Amniotic epithelial cell (primary cell): ENCODE data around the gene SMG5.
A peak's percentile ranks its signal among the peaks of the same experiment; 100 is the strongest.
"Not testable (repeated sequence)": the region's sequence is repeated elsewhere in the genome, so short reads cannot be mapped to it uniquely, and the experiment has no call there.

Experiments
- DNase-seq: peaks from one replicate; pipeline ENCODE4 v3.0.0-alpha.2; 2010; ENCODE audit warnings: low read depth

The SMG5 gene

DNA sequence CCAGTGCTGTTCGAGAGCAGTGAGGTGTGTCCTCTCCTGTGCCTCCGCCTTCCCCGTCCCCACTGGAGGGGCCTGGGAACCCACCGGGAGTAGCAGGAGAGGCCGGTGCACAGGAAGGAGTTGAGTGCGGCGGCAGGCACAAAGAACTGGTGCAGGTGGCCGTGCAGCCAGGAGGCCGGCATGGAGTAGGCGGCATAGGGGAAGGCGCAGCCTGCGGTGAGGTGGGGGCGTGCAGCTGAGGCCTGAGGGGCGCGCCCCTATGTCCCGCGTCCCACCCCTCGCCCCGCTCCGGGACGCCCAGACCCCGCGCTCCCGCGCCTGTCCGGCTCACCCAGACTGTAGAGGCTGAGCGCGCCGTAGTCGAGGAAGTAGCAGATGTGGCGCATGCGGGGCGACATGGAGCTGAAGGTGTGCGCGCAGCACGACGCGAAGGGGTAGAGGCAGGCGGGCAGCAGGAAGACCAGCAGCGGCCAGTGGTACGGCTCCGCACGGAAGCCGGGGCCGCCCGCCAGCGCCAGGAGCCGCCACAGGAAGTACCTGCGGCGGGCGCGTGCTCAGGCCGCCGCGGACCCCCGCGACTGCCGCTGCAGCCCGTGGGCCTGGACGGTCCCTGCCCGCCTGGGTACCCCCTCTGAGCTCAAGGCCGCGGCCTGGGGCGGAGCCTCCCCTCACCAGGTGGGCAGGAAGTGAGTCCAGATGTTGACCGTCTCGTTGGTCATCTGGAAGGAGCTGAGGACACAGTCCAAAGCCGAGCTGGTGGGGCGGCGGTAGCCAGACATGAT is 37.0 kb downstream of the SMG5 start:
- DNase-seq = no peak

DNA sequence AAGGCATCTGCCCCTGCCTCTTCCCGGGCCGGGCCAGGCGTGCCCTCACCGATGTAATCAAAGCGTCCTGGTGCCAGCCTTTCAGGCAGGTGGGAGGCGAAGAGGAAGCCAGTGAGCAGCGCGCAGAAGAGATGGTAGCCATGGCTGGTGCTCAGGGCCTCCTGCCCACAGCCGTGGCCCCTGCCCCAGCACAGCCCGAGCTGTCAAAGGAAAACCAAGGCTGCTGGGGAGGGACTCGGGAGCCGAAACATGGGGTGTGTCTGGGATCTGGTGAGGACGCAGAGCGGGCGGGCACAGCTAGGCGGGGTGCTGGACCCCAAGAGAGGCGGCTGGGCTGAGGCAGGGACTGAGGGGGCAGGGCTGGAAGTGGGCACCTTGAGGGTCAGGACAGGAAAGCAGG is 37.9 kb downstream of the SMG5 start:
- no peak for DNase-seq

DNA sequence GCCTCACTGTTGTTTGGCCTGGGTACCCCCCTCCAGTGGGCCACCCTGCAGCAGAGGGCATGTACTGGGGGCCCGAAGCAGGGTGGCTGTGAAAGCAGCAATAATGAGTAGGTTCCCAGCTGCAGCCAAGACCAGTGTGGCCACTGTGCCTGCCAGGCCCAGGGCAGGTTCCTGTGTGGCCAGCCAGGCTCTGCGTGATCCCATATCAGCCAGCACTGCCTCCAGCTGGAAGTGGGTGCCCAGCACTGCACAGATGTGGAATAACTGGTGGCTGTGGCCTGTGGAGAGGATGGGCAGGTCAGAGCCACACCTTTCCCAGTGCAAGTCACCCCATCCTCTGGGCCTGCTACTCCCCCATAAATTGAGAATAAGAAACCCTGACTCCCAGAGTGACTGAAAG is 38.5 kb downstream of the SMG5 start:
- no peak for DNase-seq

DNA sequence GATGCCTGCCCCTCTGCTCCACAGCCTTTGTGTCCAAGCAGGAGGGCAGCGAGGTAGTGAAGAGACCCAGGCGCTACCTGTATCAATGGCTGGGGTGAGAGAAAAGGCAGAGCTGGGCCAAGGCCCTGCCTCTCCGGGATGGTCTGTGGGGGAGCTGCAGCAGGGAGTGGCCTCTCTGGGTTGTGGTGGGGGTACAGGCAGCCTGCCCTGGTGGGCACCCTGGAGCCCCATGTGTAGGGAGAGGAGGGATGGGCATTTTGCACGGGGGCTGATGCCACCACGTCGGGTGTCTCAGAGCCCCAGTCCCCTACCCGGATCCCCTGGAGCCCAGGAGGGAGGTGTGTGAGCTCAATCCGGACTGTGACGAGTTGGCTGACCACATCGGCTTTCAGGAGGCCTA is 39.9 kb downstream of the SMG5 start:
- DNase-seq = no peak

DNA sequence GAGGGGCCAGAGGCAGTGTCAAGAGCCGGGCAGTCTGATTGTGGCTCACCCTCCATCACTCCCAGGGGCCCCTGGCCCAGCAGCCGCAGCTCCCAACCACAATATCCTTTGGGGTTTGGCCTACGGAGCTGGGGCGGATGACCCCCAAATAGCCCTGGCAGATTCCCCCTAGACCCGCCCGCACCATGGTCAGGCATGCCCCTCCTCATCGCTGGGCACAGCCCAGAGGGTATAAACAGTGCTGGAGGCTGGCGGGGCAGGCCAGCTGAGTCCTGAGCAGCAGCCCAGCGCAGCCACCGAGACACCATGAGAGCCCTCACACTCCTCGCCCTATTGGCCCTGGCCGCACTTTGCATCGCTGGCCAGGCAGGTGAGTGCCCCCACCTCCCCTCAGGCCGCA is 40.7 kb downstream of the SMG5 start, which contains the start of gene BGLAP:
TSS of gene BGLAP (plus strand) at position 259 of the 400 bp plus-strand sequence. CDS start at position 307, 48 bp downstream.
- DNase-seq = no peak

DNA sequence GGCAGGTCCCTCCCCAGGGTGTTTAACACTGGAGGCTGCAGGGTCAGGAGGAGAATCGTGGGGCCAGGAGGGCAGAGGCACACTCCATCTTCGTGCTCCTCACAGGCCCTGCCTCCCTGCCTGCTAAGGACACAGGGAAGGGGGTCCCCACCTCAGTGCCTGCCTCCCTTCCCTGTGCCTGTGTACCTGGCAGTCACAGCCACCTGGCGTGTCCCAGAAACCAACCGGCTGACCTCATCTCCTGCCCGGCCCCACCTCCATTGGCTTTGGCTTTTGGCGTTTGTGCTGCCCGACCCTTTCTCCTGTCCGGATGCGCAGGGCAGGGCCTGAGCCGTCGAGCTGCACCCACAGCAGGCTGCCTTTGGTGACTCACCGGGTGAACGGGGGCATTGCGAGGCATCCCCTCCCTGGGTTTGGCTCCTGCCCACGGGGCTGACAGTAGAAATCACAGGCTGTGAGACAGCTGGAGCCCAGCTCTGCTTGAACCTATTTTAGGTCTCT is 41.3 kb downstream of the SMG5 start:
- peak; percentile 35 for DNase-seq

DNA sequence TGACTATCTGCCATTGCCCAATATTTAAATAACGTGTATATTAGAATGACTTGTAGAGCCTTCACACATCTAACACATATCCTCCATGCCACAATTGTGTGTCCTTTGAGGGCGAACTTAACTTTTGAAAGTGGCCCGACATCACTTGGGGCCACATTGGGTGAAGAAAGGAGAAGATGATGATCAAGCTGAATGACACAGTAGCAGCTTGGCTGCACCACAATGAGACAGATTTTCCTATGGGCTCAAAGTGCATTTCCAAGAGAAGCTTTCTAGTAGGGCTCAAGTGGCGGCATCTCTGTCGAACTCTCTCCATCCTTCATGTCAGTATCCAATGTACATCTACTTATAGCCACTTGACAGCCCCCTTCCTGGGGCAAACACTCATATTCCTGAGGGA is 44.4 kb downstream of the SMG5 start:
- no peak for DNase-seq

DNA sequence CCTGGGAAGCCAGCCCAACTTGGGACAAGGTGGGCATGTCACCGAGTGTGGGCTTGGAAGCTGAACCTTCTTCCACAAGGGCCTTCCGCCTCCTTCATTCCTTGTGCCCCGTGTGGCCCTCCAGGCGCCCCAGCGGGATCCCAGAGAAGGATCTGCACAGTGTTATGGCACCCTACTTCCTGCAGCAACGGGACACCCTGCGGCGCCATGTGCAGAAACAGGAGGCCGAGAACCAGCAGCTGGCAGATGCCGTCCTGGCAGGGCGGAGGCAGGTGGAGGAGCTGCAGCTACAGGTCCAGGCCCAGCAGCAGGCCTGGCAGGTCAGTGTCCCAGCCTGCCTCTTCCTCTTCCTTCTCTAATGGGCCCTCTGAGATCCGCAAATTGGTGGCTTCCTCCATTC is 46.5 kb downstream of the SMG5 start:
- DNase-seq = no peak

DNA sequence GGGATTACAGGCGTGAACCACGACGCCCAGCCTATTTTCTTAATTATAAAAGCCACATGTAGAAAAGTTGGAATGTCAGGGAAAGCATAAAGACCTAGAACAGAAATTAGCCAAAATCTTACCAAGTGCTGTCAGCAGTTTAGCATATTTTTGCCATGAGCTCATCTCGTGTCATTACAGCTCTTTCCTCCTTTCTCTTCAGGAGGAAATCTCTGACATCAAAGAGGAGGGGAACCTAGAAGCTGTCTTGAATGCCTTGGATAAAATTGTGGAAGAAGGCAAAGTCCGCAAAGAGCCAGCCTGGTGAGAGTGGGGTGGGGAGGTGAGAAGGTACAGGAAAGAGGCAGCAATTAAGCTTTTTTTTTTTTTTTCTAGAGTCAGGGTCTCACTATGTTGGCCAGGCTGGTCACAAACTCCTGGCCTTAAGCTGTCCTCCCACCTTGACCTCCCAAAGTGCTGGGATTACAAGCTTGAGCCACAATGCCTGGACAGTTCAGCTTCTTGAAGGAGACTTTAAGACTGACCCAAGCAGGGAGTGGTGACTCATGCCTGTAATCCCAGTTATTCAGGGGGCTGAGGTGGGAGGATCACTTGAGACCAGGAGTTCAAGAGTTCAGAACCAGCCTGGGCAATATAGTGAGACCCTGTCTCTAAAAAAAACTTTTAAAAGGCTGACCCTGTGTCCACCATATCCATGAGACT is 49.0 kb downstream of the SMG5 start:
- peak; percentile 87 for DNase-seq

DNA sequence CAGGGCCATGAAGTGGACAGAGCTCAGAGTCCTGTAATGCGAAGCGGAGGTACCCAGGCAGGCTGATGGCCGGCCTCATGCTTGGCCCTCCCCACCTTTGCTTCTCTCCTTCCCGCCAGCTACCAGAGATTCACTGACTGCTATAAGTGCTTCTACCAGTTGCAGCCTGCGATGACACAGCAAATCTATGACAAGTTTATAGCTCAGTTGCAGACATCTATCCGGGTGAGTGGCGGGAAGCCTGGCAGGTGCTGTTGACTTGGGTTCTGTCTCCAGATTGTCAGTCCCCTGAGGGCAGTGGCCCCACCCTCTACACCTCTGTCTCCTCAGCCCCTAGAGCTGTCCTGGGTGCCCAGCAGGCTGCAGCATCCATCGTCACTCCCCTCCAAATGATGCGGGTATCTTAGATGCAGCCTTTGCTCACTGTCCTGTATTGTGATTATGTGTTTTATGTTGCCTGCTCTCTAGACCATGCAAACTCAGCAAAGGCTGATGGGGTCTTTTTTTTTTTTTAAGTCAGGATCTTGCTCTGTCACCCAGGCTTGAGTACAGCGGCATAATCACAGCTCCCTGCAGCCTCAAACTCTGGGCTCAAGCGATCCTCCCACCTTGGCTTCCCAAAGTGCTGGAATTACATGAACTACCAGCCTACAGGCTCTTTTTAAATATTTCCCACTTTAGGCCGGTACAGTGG is 50.3 kb downstream of the SMG5 start:
- no peak for DNase-seq

DNA sequence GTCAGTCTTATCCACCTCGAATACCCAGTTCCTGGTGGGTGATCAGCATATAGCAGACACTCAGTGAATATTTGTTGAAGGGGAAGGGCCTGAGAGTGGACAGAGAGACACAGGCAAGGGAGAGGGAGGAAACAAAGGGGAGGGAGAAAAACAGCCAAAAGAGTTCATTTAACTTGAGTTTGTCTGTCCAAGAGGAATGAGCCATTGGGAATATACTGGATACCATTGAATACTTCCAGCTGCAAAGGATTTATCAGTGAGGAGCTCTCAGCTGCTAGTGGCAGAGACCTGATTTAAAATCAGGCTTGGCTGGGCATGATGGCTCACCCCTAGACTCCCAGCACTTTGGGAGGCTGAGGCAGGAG is 52.2 kb downstream of the SMG5 start:
- no peak for DNase-seq

DNA sequence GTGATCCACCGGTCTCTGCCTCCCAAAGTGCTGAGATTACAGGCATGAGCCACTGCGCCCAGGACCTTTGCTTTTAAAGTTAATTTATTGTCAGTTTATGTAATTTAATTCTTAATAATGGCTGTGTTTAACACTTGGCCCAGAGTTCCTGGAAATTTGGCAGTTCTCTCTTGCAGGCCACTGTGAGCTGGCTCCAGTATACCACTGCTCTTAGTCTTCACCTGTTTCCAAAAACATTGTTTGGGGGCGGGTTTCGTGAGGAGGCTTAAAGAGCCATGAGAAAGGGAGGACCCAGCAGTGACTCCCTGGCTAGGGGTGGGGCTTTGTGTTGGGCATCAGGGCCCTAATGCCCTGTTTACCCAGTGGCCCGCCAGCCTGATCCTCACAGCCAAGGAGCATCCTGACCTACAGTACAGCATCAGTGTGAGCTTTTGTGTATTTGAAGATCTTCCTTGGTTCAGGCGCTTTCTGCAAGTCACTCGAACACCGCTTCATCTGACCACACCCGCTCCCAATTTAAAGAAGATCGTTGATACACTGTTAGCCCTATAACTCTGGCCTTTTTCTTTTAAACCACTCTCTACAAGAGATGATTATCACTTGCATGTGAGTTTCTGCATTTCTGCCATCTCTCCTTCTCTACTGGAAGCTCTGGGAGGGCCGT is 52.7 kb downstream of the SMG5 start:
- DNase-seq = no peak

DNA sequence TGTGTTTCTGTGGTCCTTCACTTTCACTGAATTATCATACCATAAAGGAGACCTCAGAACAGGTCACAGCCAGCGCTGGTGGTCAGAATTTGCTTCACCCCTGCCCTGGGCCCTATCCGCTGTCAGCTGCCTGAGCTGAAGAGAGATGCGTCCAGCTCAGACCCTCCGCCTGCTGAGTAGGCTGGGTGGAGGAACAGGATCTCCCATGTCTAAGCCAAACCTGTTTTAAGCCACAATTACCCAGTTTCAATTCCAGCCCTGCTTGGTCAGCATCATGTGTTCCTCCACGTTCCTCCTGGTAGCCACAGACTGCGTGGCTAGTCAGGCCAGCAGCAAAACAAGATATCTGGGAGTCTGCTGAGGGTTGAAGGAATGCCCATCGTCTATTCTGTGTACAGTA is 54.1 kb downstream of the SMG5 start:
- no peak for DNase-seq

DNA sequence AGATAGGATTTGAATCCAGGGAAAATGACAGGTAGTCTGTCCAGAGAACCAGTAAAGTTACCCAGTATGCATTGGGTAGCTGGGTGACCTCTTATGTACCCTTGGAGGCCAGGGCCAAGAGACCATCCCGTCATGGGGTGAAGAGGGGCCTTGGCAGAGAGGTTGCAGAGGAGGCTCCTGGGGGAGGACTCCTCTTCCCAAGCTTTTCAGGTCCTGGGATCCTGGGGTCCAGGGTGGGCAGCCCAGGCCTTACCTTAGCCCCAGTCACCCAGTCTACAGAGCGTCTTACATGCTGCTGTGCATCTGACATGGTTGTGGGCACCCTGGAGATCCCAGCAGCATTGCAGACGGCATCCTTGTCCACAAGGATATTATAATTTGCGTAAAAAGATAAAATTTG is 55.8 kb downstream of the SMG5 start:
- DNase-seq = no peak

DNA sequence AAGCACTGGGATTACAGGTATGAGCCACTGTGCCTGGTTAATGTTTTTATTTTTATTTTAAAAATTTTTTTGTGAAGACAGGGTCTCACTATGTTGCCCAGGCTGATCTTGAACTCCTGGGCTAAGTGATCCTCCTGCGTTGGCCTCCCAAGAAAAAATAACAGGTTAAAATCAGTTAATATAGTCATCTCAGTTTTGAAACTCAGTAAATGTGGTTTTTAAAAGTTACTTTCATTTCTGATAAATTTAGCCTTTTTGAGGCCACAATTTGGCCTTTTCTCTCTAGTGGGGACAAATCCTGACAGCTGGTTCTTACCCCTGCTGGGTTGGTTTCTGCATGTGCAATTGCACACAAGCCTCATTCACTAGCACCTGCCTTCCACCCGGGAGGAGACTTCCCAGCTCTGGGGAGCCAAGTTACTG is 56.5 kb downstream of the SMG5 start:
- no peak for DNase-seq

DNA sequence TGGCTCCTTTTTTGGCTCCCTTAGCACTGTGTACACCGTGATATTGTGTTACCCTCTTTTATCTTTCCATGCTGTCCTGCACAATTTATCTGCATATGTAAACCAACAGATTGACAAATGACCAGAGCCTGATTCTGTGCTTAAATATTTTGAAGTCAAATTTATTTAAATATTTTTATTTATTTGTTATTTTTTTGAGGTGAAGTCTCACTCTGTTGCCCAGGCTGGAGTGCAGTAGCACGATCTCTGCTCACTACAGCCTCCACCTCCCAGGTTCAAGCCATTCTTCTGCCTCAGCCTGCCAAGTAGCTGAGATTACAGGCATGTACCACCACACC is 57.0 kb downstream of the SMG5 start:
- DNase-seq = no peak

DNA sequence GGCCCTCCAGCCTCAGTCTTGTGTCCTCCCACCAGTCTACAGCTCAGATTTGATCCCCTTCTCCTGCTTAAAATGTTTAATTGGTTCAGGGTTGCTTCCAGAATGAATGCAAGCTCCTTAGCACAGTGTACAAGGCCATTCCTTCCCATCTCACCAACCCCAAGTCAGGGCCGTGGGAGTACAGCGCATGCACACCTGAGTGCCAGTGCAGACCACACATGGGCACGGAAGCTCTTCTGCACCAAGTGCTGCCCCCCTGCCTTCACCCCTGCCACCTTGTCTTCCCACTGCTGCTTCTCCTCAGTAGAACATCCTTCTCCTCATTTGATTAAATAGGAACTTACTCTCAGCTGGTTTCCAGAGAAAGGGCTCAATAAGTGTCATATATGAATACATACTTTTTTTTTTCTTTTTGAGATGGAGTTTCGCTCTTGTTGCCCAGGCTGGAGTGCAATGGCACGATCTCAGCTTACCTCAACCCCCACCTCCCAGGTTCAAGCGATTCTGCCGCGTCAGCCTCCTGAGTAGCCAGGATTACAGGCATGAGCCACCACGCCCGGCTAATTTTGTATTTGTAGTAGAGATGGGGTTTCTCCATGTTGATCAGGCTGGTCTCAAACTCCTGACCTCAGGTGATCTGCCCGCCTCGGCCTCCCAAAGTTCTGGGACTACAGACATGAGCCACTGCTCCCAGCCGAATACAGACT is 60.5 kb downstream of the SMG5 start:
- no peak for DNase-seq

DNA sequence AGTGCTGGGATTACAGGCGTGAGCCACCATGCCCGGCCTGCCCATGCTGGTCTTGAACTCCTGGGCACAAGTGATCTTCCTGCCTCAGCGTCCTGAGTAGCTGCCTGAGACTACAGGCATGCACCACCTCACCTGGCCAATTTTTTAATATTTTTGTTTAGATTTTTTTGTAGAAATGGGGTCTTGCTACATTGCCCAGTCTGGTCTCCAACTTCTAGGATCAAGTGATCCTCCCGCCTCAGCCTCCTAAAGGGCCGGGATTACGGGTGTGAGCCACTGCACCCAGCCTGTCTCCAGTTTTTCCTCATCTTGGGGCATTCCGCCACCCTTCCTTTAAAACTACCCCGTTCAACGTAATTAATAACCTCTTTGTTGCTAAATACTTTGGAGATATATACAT is 62.4 kb downstream of the SMG5 start:
- DNase-seq = no peak

DNA sequence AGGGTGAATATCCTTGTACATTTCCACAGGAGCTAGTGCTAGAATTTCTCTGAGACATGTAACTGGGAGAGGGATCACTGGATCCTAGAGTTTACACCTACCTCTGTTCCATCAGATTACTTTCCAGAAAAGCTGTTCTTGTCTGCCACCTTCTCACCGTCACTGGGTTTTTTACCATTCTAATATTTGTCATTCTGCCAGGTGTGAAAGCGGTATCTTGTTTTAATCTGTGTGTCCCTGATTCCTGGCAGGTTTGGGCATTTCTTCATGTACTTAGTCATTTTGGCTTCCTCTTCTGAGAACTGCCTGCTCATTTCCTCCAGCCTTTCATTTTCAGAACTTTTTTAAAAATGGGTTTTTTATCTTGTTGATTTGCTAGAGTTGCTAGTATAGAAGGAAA is 64.8 kb downstream of the SMG5 start:
- no peak for DNase-seq

DNA sequence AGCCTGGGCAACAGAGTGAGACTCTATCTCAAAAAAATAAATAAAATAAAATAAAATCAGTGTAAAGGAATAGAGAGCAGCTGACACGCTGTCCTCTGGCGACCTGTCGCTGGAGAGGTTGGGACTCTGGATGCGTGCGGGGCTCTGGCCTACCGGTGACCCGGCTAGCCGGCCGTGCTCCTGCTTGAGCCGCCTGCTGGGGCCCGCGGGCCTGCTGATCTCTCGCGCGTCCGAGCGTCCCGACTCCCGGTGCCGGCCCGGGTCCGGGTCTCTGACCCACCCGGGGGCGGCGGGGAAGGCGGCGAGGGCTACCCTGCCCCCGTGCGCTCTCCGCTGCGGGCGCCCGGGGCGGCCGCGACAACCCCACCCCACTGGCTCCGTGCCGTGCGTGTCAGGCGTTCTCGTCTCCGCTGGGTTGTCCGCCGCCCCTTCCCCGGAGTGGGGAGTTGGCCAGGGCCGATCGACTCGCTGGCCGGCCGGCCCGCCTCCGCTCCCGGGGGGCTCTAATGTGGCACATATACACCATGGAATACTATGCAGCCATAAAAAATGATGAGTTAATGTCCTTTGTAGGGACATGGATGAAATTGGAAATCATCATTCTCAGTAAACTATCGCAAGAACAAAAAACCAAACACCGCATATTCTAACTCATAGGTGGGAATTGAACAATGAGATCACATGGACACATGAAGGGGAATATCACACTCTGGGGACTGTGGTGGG is 66.1 kb downstream of the SMG5 start:
- not testable (repeated sequence) for DNase-seq
